Fibroblast of lung (primary cell): ENCODE measurements around the gene DHRS11. TPM values are rescaled to one million over a fixed set of nuclear protein-coding genes. Genes with fewer than 3 reads are reported as not detected.

Experiments used
- DNase-seq, 2 donors: peaks; one replicate each; pipeline versions ENCODE4 v3.0.0 to v3.0.0-alpha.2; 2010; ENCODE audit warnings: low read depth in 2 of 2
- H2AFZ ChIP-seq: 2 replicates; pipeline ENCODE4 v1.5.1; 2012; ENCODE audit warnings: low read length, control low read depth, inconsistent platforms
- H3K27ac ChIP-seq: 2 replicates; pipeline ENCODE4 v1.5.1; 2011; ENCODE audit warnings: low read length, control low read depth; ENCODE audit not compliant: insufficient read depth
- H3K27me3 ChIP-seq: 2 replicates; pipeline ENCODE4 v1.5.1; 2011; ENCODE audit warnings: mild to moderate bottlenecking, low read length; ENCODE audit not compliant: control insufficient read depth, insufficient read depth
- H3K36me3 ChIP-seq: 2 replicates; pipeline ENCODE4 v1.5.1; 2011; ENCODE audit warnings: low read length; ENCODE audit not compliant: control insufficient read depth, insufficient read depth
- H3K4me1 ChIP-seq: 2 replicates; pipeline ENCODE4 v1.5.1; 2011; ENCODE audit warnings: low read length; ENCODE audit not compliant: control insufficient read depth, insufficient read depth; ENCODE audit errors: extremely low read depth
- H3K4me2 ChIP-seq: 2 replicates; pipeline ENCODE4 v1.5.1; 2011; ENCODE audit warnings: low read length, control low read depth; ENCODE audit not compliant: insufficient read depth; ENCODE audit errors: extremely low read depth
- H3K4me3 ChIP-seq, 4 experiments: fragments of 200-600 bp in 1 of 4; sonication (generic) in 1 of 4; replicated peaks in 1 of 4; 2 replicates each; pipeline ENCODE4 v1.5.1; 2011 to 2016; ENCODE audit warnings: low read length in 4 of 4, low read depth in 3 of 4, mild to moderate bottlenecking in 3 of 4, control low read depth in 2 of 4, inconsistent platforms in 1 of 4, mixed read lengths in 1 of 4; ENCODE audit not compliant: insufficient read depth in 1 of 4; ENCODE audit errors: control extremely low read depth in 1 of 4
- H3K79me2 ChIP-seq: 2 replicates; pipeline ENCODE4 v1.5.1; 2012; ENCODE audit warnings: mild to moderate bottlenecking, low read length, inconsistent platforms; ENCODE audit not compliant: control insufficient read depth, insufficient read depth
- H3K9ac ChIP-seq: 2 replicates; pipeline ENCODE4 v1.5.1; 2011; ENCODE audit warnings: mild to moderate bottlenecking, low read length, control low read depth; ENCODE audit not compliant: insufficient read depth
- H3K9me3 ChIP-seq: 2 replicates; pipeline ENCODE4 v1.5.1; 2012; ENCODE audit warnings: low read depth, low read length; ENCODE audit not compliant: control insufficient read depth, insufficient read depth
- H4K20me1 ChIP-seq: 2 replicates; pipeline ENCODE4 v1.5.1; 2011; ENCODE audit warnings: low read length; ENCODE audit not compliant: control insufficient read depth, insufficient read depth; ENCODE audit errors: extremely low read depth
- EZH2 ChIP-seq: IDR thresholded peaks from 2 replicates; pipeline ENCODE4 v1.5.1; 2012; ENCODE audit warnings: low read length, control low read depth, mild to moderate bottlenecking; ENCODE audit errors: missing control alignments
- polyA plus RNA-seq, 2 donors: library from polyadenylated mRNA; depleted of rRNA in 1 of 2; stranded (reverse) in 1 of 2; unstranded in 1 of 2; fragments of >200 nt; gene quantifications; 2 replicates each; pipeline ENCODE4 v1.2.1, GENCODE V29; 2011 to 2012; ENCODE audit warnings: missing spikeins in 1 of 2
- total RNA-seq: library from RNA; depleted of rRNA; stranded (reverse); fragments of >200 nt; gene quantifications from 2 replicates; pipeline ENCODE4 v1.2.1, GENCODE V29; 2014
- TF ChIP-seq, protein P1 (sequence below), 2 donors: IDR thresholded peaks in 1 of 2; conservative IDR thresholded peaks in 1 of 2; 1 replicate in 1 of 2; 2 replicates in 1 of 2; pipeline ENCODE4 v1.5.1; 2011 to 2012; ENCODE audit warnings: low read length in 2 of 2, control low read depth in 1 of 2, inconsistent platforms in 1 of 2, low read depth in 1 of 2, mild to moderate bottlenecking in 1 of 2

Gene DHRS11
- total and polyA plus RNA-seq, 2 donors (not counting 1 experiment from before 2014, with no cell fraction given) = 4.6 to 5.9 TPM

DNA sequence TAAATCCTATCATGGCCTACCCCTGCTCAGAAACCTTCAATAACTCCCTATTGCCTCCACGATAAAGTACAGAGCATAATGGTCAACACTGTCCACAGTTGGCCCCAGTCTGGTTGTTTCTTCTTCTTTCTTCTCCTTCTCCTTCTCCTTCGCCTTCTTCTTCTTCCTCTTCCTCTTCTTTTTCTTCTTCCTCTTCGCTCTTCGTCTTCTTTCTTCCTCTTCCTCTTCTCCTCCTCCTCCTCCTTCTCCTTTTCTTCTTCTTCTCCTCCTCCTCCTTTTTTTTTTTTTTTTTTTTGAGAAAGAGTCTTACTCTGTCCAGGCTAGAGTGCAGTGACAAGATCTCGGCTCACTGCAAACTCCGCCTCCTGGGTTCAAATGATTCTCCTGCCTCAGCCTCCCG lies 33.5 kb downstream of the DHRS11 start:
- Histone ChIP-seq H3K9me3 (no peaks in the 10 kb centered on the region), H3K36me3 (no peaks in the 10 kb centered on the region), H3K27ac (no peak overlapping the region), H3K4me1 (no peaks in the 10 kb centered on the region), H3K4me3 (no peak overlapping the region), H3K4me2 (no peak overlapping the region), H2AFZ (no peak overlapping the region), H3K79me2 (no peaks in the 10 kb centered on the region), H3K27me3 (peaks cover 2% of the 10 kb centered on the region), H3K9ac (no peak overlapping the region), H4K20me1 (no peaks in the 10 kb centered on the region)
- no peak for DNase-seq
- TF ChIP-seq EZH2 = no peak
- TF ChIP-seq, protein P1, sequence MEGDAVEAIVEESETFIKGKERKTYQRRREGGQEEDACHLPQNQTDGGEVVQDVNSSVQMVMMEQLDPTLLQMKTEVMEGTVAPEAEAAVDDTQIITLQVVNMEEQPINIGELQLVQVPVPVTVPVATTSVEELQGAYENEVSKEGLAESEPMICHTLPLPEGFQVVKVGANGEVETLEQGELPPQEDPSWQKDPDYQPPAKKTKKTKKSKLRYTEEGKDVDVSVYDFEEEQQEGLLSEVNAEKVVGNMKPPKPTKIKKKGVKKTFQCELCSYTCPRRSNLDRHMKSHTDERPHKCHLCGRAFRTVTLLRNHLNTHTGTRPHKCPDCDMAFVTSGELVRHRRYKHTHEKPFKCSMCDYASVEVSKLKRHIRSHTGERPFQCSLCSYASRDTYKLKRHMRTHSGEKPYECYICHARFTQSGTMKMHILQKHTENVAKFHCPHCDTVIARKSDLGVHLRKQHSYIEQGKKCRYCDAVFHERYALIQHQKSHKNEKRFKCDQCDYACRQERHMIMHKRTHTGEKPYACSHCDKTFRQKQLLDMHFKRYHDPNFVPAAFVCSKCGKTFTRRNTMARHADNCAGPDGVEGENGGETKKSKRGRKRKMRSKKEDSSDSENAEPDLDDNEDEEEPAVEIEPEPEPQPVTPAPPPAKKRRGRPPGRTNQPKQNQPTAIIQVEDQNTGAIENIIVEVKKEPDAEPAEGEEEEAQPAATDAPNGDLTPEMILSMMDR (conservative IDR thresholded peaks at IDR 0.05 in 1 of 2, IDR thresholded peaks at IDR 0.05 in 1 of 2; ENCODE audit: low read depth in 1 of 2, low read length in 2 of 2) = no peak

DNA sequence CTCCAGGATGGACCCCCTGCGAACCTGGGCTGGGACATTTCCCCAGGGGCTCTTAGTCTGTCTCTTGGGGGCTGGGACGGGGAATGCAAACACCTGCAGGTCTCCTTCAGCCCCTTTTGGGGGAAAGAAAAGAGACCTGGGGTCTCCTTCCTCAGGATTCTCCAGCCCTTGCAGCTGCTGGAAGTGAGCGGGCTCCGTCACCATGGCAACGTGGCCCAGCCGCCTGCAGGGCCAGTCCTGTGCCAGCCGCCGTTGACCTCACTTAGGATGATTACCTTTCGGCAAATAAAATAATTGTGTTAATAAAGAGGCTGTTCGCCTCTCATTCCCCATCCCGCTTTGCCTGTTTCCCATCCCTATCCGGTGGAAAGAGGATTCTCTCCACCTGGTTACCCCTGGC lies 35.4 kb downstream of the DHRS11 start:
- no peak overlapping the region for H3K9ac ChIP-seq
- H3K27ac ChIP-seq = no peak overlapping the region
- H3K4me3 ChIP-seq = no peak overlapping the region
- H3K4me1 ChIP-seq = no peaks in the 10 kb centered on the region
- TF ChIP-seq, protein P1 (conservative IDR thresholded peaks at IDR 0.05 in 1 of 2, IDR thresholded peaks at IDR 0.05 in 1 of 2; ENCODE audit: low read depth in 1 of 2, low read length in 2 of 2) = no peak
- no peak for TF ChIP-seq EZH2
- H4K20me1 ChIP-seq = no peaks in the 10 kb centered on the region
- DNase-seq = no peak
- no peak overlapping the region for H3K4me2 ChIP-seq
- peaks cover 2% of the 10 kb centered on the region for H3K27me3 ChIP-seq
- no peaks in the 10 kb centered on the region for H3K9me3 ChIP-seq
- no peak overlapping the region for H2AFZ ChIP-seq
- no peaks in the 10 kb centered on the region for H3K36me3 ChIP-seq
- H3K79me2 ChIP-seq = no peaks in the 10 kb centered on the region

DNA sequence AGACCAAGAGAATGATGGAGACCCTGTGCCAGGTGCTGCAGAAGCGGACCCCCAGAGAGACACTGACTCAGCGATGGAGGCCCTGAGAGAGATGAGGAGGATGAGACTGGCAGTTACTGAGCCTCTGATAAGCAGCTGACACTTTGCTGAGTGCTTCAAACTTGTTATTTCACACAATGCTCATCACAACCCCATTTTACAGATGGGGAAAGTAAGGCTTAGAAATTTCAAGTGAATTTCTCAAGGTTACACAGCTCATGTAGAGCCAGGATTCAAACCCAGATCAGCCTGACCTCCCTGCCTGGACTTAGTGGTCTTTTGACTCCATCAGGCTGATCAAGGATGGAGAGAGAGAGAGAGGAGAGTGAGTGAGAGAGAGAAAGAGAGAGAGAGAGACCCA lies 36.9 kb downstream of the DHRS11 start:
- TF ChIP-seq, protein P1 (conservative IDR thresholded peaks at IDR 0.05 in 1 of 2, IDR thresholded peaks at IDR 0.05 in 1 of 2; ENCODE audit: low read depth in 1 of 2, low read length in 2 of 2) = no peak
- TF ChIP-seq EZH2 = no peak
- no peak overlapping the region for H2AFZ ChIP-seq
- H3K36me3 ChIP-seq = no peaks in the 10 kb centered on the region
- no peak overlapping the region for H3K9ac ChIP-seq
- H3K4me2 ChIP-seq = no peak overlapping the region
- no peaks in the 10 kb centered on the region for H3K79me2 ChIP-seq
- H4K20me1 ChIP-seq = no peaks in the 10 kb centered on the region
- H3K9me3 ChIP-seq = no peaks in the 10 kb centered on the region
- peaks cover 15% of the 10 kb centered on the region for H3K27me3 ChIP-seq
- no peaks in the 10 kb centered on the region for H3K4me1 ChIP-seq
- H3K4me3 ChIP-seq = no peak overlapping the region
- no peak overlapping the region for H3K27ac ChIP-seq
- no peak for DNase-seq
